ENCODE results near the gene CHRNA7.

DNA sequence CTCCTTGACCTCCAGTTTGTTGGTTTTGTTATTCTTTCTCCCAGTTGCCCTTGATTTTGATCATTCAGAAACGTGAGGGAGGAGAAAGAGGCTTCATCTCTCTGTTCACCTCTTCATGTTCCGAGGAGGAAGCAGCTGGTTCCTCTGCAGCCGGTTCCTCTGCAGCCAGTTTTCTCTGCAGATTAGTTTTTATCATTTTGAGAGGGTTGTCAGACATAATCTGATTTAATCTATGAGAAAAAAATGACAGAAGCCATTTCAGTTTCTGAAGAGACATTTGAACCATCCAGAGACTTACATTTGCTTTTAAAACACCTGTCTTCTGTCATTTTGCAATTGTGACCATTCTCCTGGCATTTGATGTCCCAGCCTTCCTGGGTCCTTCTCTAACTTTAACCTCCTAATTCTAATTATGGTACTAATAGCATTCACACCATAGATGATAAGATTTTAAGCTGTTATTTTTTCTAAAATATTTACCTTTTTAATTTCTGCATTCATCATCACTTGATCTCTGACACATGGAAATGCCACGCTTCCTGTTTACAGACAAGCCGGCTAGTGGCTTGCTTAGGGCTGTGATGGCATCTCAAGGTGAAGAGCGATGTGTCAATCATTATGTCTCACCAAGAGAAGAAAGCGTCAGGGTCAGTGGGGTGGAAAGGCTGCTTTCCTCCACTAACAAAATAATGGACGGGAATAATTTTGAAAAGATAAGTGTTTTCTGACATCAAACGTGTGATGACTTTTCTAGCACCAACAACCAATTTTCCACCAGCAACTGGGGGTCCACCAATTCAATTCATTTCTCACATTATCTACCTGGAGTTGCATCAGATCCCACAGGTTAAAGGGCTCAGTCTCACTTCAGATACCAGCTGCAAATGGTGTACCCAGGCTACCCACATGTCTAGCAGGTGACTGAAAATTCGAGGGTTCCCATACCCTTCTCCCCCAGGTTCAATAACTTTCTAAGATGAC lies 76.4 kb downstream of the CHRNA7 start:
- TF ChIP-seq CTCF (IDR thresholded peaks at IDR 0.05) = no peak
- TF ChIP-seq POLR2AphosphoS5 (IDR thresholded peaks at IDR 0.05) = no peak
- no peak for TF ChIP-seq POLR2A (IDR thresholded peaks at IDR 0.05)
- TF ChIP-seq EP300 (IDR thresholded peaks at IDR 0.05; ENCODE audit: low read depth) = no peak
